K562 (cell line): ENCODE results near the gene PCYT1A. TPM values are rescaled to one million over a fixed set of nuclear protein-coding genes. Genes with fewer than 3 reads are reported as not detected.

Source experiments
- CBFA2T3 ChIP-seq: fragments of 450-650 bp; IDR thresholded peaks from 2 replicates; pipeline ENCODE4 v1.6.1; 2017
- DACH1 ChIP-seq: fragments of 450-650 bp; IDR thresholded peaks from 2 replicates; pipeline ENCODE4 v1.6.1; 2018; ENCODE audit not compliant: partially characterized antibody
- FOXM1 ChIP-seq, 2 experiments: fragments of 450-650 bp in 1 of 2; sonication (generic) in 1 of 2; formaldehyde crosslinking in 1 of 2; IDR thresholded peaks; 2 replicates each; pipeline versions ENCODE4 v1.6.1 to v1.9.0; 2017 to 2022; ENCODE audit warnings: low read depth in 2 of 2, mild to moderate bottlenecking in 2 of 2, missing genetic modification reagents in 1 of 2, moderate library complexity in 1 of 2
- MTA1 ChIP-seq: fragments of 450-650 bp; IDR thresholded peaks from 2 replicates; pipeline ENCODE4 v1.6.1; 2017; ENCODE audit warnings: borderline replicate concordance
- PML ChIP-seq: IDR thresholded peaks from 2 replicates; pipeline ENCODE4 v1.6.1; 2012; ENCODE audit warnings: low read length, inconsistent platforms
- SMAD1 ChIP-seq: fragments of 150-350 bp; IDR thresholded peaks from 2 replicates; pipeline ENCODE4 v1.6.1; 2014; ENCODE audit warnings: low read length, low read depth; ENCODE audit not compliant: partially characterized antibody
- SMARCA4 ChIP-seq: fragments of 450-650 bp; IDR thresholded peaks from 2 replicates; pipeline ENCODE4 v1.6.1; 2016
- TRIM28 ChIP-seq: fragments of 450-650 bp; IDR thresholded peaks from 2 replicates; pipeline ENCODE4 v1.6.1; 2017
- U2AF1 ChIP-seq: fragments of 200-400 bp; formaldehyde crosslinking; optimal IDR thresholded peaks from 2 replicates; pipeline ENCODE3; 2017; ENCODE audit warnings: mild to moderate bottlenecking, low read depth, low read length, moderate library complexity
- polyA plus RNA-seq, 8 experiments: library from polyadenylated mRNA; depleted of rRNA in 4 of 8; stranded (reverse) in 5 of 8; unstranded in 3 of 8; fragments of >200 nt; fragmentation: Nextera tagmentation in 2 of 8; fragmentation: Illumina TruSeq in 1 of 8; extraction: Ambion mirVana in 2 of 8; extraction: Trizol in 1 of 8; gene quantifications; 2 replicates each; pipeline versions ENCODE4 v1.2.1 to v1.2.3, GENCODE V29; 2011 to 2014; ENCODE audit warnings: inconsistent platforms in 1 of 8, missing spikeins in 1 of 8
- total RNA-seq, 7 experiments: library from RNA; depleted of rRNA in 6 of 7; stranded (reverse); fragments of >200 nt in 6 of 7; fragmentation: Illumina TruSeq in 2 of 7; extraction: Trizol in 2 of 7; gene quantifications; 2 replicates each; pipeline versions ENCODE4 v1.2.1 to v1.2.3, GENCODE V29; 2011 to 2021; ENCODE audit warnings: low replicate concordance in 1 of 7
- TF ChIP-seq, protein P1 (sequence below), 2 experiments: fragments of 450-650 bp; IDR thresholded peaks; 2 replicates each; pipeline ENCODE4 v1.6.1; 2018; ENCODE audit warnings: mild to moderate bottlenecking in 2 of 2, low read depth in 1 of 2; ENCODE audit not compliant: partially characterized antibody in 2 of 2
- TF ChIP-seq, protein P2 (sequence below): fragments of 200-800 bp; sonication (Bioruptor generic); IDR thresholded peaks from 2 replicates; pipeline ENCODE4 v1.6.1; 2016; ENCODE audit warnings: missing genetic modification characterization, missing compliant biosample characterization
- TF ChIP-seq, protein P3 (sequence below): fragments of 250-450 bp; sonication (Bioruptor Pico); IDR thresholded peaks from 2 replicates; pipeline ENCODE4 v1.8.0; 2022; ENCODE audit warnings: inconsistent platforms
- TF ChIP-seq, protein P4 (sequence below): fragments of 250-450 bp; sonication (Bioruptor Pico); IDR thresholded peaks from 2 replicates; pipeline ENCODE4 v1.5.0; 2021
- TF ChIP-seq, protein P5 (sequence below): sonication (generic); formaldehyde crosslinking; IDR thresholded peaks from 2 replicates; pipeline ENCODE4 v1.8.0; 2022; ENCODE audit warnings: mild to moderate bottlenecking, low read depth, missing genetic modification reagents

PCYT1A gene
- total and polyA plus RNA-seq, 9 of the 15 experiments (the other 6 are each of a cell fraction or from before 2014, with no cell fraction given): 13.4 to 62.8 (median 49.4) TPM

DNA sequence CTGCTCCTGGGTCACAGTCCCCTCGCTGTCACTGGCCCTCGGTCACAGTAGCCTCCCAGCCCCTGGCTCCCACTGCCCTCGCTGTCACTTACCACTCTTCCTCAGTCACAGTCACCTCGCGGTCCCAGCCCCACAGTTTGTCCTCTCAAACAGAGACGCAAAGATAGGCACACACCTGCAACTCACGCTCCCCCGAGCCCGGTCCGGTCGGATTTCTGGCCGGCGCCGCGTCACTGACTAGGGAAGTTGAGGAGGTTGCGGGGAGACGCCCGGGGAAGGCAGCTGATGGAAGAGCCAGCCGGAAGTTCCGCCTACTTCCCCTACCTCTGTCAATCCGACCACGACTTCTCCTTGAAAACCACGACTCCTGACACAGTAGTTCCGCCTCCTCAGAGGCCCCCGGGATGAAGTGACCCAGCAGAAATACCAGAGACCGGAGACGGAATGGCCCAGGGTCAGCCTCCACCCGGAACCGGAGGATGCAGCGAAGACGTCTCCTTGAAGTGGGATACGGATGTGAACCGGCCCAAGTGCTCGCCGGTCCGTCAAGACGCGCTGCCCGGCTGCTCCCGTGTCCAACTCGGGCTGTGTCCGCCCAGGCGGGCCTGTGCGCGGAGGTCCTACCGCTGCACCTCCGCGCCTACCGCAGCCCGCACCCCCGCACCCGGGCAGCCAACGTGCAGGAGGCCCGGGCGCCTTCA is at the start of gene PCYT1A (continued):
- TF ChIP-seq, protein P1, sequence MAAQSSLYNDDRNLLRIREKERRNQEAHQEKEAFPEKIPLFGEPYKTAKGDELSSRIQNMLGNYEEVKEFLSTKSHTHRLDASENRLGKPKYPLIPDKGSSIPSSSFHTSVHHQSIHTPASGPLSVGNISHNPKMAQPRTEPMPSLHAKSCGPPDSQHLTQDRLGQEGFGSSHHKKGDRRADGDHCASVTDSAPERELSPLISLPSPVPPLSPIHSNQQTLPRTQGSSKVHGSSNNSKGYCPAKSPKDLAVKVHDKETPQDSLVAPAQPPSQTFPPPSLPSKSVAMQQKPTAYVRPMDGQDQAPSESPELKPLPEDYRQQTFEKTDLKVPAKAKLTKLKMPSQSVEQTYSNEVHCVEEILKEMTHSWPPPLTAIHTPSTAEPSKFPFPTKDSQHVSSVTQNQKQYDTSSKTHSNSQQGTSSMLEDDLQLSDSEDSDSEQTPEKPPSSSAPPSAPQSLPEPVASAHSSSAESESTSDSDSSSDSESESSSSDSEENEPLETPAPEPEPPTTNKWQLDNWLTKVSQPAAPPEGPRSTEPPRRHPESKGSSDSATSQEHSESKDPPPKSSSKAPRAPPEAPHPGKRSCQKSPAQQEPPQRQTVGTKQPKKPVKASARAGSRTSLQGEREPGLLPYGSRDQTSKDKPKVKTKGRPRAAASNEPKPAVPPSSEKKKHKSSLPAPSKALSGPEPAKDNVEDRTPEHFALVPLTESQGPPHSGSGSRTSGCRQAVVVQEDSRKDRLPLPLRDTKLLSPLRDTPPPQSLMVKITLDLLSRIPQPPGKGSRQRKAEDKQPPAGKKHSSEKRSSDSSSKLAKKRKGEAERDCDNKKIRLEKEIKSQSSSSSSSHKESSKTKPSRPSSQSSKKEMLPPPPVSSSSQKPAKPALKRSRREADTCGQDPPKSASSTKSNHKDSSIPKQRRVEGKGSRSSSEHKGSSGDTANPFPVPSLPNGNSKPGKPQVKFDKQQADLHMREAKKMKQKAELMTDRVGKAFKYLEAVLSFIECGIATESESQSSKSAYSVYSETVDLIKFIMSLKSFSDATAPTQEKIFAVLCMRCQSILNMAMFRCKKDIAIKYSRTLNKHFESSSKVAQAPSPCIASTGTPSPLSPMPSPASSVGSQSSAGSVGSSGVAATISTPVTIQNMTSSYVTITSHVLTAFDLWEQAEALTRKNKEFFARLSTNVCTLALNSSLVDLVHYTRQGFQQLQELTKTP (IDR thresholded peaks at IDR 0.05; ENCODE audit: low read depth in 1 of 2, partially characterized antibody in 2 of 2): peak in 1 of 2 experiments; percentile 57
- TF ChIP-seq TRIM28: peak; percentile 24
- peak; percentile 30; the same call in 1 of the 2 replicates for TF ChIP-seq MTA1
- peak; percentile 37 for TF ChIP-seq DACH1
- TF ChIP-seq PML: peak; percentile 81; the same call in 1 of the 2 replicates
- peak; percentile 39; the same call in 1 of the 2 replicates for TF ChIP-seq FOXM1 (IDR thresholded peaks at IDR 0.05; ENCODE audit: low read depth)
- peak; percentile 94 for TF ChIP-seq FOXM1 (CRISPR knock-in tag; IDR thresholded peaks at IDR 0.05; ENCODE audit: low read depth)
- TF ChIP-seq U2AF1: no peak
- TF ChIP-seq SMARCA4: 0 out of 2 replicates have a peak, but pooled peaks have one; percentile 45
- peak; percentile 13 for TF ChIP-seq SMAD1
- TF ChIP-seq, protein P2, sequence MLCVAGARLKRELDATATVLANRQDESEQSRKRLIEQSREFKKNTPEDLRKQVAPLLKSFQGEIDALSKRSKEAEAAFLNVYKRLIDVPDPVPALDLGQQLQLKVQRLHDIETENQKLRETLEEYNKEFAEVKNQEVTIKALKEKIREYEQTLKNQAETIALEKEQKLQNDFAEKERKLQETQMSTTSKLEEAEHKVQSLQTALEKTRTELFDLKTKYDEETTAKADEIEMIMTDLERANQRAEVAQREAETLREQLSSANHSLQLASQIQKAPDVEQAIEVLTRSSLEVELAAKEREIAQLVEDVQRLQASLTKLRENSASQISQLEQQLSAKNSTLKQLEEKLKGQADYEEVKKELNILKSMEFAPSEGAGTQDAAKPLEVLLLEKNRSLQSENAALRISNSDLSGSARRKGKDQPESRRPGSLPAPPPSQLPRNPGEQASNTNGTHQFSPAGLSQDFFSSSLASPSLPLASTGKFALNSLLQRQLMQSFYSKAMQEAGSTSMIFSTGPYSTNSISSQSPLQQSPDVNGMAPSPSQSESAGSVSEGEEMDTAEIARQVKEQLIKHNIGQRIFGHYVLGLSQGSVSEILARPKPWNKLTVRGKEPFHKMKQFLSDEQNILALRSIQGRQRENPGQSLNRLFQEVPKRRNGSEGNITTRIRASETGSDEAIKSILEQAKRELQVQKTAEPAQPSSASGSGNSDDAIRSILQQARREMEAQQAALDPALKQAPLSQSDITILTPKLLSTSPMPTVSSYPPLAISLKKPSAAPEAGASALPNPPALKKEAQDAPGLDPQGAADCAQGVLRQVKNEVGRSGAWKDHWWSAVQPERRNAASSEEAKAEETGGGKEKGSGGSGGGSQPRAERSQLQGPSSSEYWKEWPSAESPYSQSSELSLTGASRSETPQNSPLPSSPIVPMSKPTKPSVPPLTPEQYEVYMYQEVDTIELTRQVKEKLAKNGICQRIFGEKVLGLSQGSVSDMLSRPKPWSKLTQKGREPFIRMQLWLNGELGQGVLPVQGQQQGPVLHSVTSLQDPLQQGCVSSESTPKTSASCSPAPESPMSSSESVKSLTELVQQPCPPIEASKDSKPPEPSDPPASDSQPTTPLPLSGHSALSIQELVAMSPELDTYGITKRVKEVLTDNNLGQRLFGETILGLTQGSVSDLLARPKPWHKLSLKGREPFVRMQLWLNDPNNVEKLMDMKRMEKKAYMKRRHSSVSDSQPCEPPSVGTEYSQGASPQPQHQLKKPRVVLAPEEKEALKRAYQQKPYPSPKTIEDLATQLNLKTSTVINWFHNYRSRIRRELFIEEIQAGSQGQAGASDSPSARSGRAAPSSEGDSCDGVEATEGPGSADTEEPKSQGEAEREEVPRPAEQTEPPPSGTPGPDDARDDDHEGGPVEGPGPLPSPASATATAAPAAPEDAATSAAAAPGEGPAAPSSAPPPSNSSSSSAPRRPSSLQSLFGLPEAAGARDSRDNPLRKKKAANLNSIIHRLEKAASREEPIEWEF (CRISPR knock-in tag): no peak
- TF ChIP-seq, protein P3, sequence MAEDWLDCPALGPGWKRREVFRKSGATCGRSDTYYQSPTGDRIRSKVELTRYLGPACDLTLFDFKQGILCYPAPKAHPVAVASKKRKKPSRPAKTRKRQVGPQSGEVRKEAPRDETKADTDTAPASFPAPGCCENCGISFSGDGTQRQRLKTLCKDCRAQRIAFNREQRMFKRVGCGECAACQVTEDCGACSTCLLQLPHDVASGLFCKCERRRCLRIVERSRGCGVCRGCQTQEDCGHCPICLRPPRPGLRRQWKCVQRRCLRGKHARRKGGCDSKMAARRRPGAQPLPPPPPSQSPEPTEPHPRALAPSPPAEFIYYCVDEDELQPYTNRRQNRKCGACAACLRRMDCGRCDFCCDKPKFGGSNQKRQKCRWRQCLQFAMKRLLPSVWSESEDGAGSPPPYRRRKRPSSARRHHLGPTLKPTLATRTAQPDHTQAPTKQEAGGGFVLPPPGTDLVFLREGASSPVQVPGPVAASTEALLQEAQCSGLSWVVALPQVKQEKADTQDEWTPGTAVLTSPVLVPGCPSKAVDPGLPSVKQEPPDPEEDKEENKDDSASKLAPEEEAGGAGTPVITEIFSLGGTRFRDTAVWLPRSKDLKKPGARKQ (CRISPR knock-in tag): no peak
- TF ChIP-seq, protein P4, sequence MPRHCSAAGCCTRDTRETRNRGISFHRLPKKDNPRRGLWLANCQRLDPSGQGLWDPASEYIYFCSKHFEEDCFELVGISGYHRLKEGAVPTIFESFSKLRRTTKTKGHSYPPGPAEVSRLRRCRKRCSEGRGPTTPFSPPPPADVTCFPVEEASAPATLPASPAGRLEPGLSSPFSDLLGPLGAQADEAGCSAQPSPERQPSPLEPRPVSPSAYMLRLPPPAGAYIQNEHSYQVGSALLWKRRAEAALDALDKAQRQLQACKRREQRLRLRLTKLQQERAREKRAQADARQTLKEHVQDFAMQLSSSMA: no peak
- TF ChIP-seq, protein P5, sequence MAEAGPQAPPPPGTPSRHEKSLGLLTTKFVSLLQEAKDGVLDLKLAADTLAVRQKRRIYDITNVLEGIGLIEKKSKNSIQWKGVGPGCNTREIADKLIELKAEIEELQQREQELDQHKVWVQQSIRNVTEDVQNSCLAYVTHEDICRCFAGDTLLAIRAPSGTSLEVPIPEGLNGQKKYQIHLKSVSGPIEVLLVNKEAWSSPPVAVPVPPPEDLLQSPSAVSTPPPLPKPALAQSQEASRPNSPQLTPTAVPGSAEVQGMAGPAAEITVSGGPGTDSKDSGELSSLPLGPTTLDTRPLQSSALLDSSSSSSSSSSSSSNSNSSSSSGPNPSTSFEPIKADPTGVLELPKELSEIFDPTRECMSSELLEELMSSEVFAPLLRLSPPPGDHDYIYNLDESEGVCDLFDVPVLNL (CRISPR knock-in tag): no peak
- TF ChIP-seq CBFA2T3: no peak
